DMS79 (cell line): ENCODE data around the gene ARL3.

ENCODE experiments used
- DNase-seq: peaks from one replicate; lab custom pipeline; 2025; lab: John Stamatoyannopoulos, UW

Gene ARL3

DNA sequence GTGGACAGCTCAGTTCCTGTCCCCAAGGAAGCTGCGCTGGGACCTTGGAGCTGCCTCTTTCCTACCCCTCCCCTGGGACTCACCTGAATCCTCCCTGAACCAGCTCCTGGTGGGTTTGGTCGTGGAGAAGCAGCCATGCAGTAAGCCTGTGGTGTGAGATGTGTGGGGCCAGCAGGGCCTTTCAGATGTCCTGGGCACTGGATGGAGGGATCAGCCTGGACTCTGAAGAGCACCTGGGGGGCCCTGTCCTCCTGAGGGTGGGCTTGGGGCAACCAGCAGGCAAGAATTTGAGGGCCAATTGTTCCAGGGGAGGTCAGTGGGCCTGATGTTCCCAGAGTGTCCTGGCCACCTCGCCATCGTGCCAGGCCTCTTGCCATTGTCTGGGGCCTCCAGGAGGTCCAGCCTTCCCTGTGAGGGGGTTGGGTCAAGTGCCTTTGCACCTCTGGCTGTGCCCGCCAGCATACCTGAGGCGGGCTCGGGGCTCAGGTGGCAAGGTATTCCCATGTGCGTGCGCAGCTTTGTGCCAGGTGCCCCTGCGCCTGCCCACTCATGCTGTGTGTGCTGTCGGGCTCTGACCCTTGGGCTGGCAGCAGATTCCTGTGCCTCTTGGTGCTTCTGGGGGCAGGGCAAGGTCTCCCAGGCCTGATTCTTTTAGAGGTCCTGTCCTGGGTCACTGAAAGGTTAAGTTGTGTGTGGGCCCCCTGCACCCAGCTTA, 62.6 kb downstream of the ARL3 start:
- DNase-seq: no peak

DNA sequence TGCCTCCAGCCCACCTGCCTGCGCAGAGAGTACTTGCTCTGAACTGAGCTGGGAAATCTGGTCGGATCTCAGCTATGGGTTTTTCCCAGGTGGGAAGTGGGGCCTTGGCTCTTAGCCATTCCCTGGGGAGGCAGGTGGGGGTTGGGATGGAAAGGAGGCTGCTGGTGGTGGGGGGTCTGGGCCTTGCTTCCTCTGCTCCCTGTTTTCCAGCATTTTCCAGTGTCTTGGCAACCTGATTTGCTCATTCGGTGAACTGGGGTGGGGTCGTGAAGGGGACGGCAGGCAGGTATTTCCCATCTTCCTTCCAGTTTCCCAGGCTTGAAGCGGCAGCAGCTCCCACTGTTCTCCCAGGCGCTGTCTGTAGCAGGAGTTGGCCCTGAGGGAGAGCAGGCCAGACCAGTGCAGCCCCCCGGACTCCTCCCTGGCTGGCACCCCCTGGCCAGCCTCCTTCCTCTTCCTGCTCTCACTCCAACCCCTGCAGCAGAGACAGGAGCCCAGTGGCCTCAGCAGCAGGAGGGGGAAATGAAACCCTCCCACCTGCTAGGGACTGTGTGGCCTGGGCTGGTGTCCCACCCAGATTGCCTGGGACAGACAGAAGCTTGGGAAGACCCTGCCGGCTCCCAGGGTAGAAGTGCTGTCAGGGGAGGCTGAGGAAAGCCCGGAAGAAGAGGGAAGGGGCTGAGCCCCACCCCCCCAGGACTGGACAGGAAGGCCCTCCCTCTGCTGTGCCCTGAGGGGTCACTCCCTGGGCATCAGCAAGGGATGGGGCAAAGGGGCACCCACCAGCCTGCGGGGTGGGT, 63.3 kb downstream of the ARL3 start:
- no peak for DNase-seq

DNA sequence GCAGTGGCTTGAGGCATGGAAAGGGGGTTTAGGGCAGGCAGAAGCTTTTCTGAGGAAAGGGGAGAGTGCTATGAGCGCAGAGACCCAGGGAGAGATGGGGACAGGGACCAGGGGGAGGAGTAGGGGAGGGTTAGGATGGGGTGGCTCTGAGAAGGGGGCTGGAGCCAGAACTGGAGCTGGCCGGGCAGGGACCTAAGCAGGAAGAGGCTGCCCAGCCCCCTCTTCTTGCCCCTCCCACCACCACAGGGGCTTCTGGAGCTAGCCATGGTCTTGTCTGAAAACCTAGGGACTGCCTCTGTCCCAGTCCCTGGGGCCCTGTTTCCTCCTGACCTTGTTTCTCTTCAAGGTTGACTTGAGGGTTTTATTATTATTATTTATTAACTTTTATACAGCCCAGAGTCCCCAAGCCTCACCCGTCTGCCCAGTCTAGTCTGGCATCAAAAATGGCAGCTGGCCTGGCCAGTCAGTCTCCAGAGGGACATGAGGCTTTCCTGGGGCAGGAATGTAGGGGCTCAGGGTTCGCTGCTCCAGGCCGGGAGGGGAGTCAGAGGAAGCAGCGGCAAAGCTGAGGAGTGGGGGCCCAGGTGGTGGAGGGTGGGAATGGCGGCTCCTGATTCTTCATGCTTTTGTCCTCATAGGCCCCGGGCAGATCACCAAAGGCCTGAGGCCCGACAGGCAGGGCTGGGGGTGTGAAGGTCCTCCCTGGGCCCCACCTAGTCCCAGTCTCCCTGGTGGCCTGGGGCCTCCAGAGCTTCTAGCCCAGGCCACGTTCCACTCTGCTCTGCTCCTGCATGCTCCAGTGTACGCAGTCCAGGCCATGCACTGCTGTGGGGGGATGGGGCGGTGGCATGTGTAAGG, 64.2 kb downstream of the ARL3 start:
- DNase-seq: no peak

DNA sequence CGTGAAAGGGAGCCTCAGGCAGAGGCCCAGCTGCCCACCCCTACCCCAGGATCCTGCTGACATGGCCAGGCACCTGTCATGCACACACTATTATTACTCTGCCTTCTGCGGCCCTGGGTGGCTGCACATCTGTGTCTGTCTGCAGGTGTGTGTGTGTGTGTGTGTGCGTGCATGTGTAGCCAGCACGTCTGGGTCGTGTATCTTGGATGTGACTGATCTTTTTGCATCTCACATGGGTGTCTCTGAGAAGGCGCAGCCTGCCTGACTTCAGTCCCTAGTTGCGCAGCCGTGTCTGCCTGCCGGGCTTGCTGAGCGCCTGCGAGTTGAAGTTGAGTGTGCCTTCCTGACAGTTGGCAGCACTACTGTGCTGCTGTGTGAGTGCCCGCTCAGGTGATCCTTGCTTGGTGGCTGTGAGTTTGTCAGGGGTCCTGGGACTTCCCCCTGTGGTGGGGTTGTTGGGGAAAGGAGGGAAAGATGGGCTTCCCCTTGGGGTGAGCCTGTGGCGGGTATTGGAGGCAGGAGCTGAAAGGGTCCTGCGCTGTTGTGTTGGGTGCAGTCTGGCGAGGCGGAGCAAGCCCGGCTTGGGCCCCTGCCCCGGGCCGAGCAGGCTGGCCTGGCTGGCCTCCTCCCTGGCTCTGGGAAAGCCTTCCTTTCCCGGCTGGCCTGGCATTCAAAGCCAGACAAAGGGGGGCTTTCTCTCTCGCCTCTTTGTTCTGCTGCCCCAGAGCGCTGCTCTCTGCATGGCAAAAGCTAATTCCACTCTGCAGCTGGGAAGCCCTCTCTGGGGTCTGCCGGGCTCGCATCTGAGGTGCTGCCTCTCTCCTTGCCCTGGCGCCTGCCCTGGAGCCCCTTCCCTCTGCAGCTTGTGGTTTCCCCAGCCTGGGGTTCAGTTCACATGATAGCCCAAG, 65.1 kb downstream of the ARL3 start:
- no peak for DNase-seq

DNA sequence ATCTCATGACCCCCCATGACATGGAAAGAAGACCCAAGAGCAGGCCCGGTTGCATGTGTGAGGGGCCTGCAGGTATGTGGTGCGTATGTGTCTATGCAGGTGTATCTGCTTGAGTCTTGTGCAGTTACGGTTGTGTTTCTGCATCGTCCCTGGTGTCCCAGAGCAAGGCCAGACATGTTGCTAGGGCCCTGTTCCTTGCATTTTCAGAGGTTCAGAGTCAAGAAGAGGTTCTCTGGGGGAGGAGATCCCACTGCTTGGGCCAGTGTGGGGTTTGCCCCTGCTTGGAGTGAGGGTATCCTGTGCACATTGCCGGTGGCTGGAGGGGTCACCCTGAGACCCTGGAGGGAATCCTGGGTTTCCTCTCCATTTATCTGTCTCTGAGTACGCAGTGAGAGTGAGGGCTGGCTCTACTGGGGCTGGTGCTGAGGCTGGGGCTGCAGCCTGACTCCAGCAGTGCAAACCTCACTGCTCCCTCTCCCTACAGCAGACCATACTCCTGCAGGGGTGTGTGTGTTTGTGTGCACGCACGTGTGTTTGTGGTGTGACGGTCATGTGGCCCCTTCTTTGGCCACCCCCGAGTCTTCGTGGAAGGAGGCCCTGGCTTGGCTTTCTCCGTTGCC, 65.8 kb downstream of the ARL3 start:
- no peak for DNase-seq

DNA sequence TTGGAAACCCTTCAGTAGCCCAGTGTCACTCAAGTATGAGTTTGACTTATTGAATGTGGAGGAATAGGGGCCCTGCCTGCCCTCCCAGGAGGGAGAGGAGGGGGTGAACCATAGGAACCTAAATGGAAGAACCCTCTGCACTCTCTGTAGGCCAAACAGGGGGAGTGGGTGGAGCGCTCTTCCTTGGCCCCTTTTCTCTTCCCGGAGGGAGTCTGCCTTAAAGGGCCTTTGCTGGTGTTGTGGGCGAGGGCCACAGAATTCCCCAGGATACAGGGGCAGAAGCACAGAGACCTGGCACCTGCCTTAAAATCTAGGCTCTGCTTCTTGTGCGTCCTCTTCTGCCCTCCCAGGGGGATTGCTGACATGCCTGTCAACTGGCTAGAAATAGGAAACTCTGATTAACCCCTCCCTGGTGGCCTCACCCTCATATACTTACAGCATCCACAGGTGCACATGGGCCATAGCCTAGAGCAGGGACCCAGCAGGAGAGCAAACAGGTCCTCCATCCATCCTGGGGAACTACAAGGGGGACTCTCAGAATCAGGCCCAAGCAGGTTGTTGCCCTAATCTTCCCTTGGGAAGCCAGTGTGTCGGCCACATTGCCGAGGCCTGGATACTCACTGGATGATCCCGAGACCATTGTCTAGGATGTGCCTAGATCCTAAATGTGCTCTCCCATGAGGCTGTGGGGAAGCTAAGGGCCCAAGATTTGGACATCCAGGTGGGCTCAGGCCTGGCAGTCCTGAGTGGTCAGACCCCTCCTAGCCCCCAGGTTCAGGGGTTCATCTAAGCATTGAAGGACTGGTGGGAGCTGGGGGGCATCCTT, 66.5 kb downstream of the ARL3 start:
- no peak for DNase-seq

DNA sequence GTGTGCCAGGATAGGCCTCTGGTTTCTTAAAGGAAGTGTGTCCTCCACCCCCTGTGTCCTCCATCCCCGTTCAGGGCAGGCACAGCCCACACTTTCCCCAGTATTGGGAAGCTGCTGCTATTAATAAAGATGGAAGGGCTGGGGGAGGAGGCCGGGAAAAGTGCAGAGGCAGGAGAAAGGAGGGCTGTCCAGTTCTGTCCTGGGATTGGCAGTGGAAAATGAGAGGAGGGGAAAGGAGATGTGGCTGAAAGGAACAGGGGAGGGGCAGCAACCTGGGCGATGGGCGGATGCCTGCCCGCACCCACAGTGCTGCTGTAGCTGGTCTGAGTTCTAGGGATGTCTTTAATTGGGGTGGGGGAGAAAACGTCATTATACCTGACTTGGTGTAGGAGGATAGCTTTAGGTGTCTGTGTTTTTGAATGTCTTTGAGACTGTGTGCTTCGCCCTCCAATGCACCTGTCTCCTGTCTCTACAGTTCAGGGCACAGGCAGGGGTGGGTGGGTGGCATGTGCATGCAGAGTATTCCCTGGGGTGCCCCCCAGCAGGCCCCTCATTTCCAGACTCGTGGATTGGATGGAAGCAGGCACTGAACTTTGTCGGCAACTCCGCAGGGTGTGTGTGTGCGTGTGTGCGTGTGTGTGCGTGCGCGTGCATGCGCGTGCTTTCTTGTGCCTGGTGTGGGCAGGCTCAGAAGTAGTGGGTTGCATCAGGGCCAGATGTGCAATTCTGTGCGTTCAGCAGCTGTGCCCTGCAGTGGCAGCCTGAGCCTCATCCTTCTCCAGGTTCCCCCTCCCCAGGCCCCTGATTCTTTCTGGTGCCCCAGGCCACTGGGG, 67.4 kb downstream of the ARL3 start:
- DNase-seq: no peak

DNA sequence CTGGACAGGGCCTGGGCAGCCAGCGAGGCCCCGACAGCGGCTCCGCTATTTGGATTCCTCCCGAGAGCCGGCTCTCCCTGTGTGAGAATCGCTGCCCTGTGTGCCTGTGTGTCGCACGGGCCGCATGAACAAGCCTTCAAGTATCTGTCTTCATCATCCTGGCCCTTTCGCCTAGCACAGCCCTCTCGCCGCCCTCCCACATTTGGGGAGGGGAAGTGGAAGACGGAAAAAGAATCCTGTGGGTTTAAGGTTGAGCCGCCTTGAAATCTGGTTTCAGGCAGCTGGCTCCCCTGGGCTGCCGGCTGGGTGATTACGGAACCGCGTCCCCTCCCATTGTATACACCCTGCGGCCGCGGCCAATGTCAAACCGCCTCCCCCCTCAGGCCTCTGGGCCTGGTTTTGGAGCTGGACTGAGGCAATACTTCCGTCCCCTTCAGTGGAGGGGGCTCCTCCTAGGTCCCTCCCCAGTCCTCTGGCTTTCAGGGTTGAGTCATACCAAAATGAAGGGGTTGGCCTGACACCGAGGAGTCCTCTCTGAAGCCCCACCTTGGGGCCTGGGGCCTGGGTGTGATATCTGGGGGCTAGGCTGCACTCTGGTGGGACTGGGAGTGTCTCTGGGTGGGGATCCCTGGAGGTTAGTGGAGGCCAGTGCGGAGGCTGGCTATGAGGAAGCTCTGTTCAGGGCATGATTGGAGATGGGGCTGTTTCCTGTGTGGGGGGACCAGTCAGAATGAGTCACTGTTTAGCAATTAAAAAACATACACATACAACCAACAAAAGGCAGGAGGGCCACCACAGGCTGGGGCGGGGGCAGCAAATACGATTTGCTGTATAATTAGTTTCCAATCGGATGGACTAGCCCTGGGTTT, 68.2 kb downstream of the ARL3 start:
- no peak for DNase-seq

DNA sequence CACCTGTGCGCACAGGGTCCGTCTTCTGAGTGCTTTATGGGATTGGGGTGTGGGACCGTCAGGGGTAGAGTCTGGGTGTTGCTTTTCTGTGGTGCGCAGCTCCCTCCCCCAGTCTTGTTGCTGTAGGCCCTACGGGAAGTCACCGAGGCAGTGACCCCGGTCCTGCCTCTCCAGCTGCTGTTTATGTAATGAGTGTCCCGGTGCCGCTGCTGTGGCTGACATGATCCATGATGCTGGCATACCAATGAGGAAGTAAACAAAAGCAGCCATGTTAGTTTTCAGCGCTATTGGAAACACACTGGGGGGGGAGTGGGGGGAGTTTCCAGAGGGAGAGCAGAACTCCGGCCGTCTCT, 68.8 kb downstream of the ARL3 start:
- DNase-seq: no peak

DNA sequence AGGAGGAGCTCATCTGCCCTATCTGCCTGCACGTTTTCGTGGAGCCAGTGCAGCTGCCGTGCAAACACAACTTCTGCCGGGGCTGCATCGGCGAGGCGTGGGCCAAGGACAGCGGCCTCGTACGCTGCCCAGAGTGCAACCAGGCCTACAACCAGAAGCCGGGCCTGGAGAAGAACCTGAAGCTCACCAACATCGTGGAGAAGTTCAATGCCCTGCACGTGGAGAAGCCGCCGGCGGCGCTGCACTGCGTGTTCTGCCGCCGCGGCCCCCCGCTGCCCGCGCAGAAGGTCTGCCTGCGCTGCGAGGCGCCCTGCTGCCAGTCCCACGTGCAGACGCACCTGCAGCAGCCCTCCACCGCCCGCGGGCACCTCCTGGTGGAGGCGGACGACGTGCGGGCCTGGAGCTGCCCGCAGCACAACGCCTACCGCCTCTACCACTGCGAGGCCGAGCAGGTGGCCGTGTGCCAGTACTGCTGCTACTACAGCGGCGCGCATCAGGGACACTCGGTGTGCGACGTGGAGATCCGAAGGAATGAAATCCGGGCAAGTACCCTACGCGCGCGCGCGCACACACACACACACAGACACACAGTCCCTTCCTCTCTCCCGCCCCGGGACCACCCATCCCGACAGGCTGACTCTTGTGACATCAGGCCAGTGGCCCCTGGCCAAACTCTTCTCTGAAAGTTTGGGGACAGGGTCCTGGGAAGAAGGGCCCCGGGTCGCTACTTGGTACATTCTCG, 69.4 kb downstream of the ARL3 start:
- DNase-seq: peak; percentile 17

DNA sequence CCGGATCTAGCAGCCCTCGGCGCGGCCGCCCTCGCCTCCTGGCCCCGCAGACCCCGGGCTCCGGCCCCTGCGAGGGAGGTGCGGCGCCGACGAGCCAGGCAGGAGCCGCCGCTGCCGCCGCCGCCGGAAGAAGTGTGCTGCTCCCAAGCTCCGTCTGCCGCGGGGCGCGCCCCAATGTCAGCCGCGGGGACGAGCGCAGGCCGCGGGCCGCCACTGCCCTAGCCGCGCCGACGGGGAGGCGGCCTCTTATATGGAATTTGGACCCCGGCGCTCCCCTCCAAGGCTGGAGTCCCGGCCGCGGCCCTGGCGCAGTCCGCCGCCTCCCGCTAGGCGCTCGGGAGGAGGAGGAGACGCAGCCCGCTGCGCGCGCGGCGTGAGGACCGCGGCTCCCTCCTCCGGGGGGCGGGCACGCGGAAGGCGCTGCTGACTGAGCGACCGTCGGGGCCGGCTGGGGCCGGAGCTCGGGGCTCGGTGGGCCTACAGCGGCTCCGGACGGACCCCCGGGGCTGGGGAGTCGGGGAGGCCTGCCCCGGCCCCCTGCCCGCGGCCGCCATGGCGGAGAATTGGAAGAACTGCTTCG, 70.0 kb downstream of the ARL3 start, which contains the start of gene TRIM8:
Gene TRIM8, plus strand, starts transcription at position 414 of the 580 bp plus-strand sequence. Its CDS starts 139 bp downstream, at position 553.
- DNase-seq: no peak

DNA sequence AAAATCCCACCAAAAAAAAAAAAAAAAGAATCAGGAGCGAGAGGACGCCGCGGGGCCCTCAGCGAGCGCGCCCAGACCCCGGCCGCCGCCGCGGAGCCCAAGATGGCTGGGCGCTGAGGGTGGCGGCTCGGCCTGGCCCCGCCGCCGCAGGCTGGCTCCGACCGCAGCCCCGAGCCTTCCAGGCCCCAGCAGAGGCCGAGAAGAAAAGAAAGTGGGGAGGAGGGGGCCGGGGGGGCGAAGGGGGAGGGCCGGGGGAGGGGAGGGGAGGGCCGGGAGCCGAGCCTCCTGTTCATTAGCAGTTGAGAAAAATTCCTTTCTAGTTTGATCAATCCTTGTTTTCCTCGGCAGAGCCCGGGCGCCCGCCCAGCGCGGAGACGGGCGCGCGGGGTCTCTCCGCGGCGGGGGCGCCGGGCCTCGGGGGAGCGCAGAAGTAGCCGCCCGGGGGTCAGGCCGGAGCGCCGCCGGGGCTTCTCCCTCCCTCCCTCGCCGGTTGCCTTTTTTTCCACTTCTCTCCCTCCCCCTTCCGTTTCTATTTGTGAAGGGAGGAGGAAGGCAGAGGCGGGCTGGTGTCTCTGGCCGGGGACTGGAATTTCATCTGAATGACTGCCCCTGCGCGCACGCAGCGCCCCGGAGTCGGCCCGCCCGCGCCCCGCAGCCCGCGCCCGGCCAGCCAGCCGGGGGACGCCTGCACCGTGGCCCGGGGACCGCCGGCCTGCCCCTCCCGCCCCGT, 70.7 kb downstream of the ARL3 start:
- no peak for DNase-seq

DNA sequence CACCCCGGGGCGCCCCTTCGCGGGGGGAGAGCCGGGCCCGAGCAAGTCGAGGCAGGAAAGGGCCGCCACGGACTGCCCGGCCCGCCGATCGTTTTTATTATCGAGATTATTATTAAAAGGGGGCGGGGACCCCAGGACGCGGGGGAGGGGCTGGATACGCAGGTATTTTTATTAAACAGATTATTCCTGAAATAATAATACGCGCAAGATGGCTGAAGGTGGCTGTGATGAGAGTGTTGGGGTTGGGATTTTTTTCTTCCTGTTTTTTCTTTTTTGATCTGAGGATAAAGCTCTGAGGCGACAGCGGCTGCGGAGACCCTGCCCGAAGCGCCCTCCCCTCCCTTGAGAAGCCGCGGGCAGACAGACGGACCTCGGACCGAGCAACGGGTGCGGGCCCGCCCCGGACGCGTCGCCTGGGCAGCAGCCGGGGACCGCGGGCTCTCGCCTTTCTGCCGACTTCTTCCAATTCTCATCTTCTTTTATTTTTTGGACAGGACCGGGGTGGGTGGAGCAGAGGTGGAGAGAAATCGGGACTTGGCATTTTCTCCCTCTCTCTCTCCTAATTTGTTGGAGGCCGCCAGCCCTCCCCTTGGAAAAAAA, 71.4 kb downstream of the ARL3 start:
- DNase-seq: no peak

DNA sequence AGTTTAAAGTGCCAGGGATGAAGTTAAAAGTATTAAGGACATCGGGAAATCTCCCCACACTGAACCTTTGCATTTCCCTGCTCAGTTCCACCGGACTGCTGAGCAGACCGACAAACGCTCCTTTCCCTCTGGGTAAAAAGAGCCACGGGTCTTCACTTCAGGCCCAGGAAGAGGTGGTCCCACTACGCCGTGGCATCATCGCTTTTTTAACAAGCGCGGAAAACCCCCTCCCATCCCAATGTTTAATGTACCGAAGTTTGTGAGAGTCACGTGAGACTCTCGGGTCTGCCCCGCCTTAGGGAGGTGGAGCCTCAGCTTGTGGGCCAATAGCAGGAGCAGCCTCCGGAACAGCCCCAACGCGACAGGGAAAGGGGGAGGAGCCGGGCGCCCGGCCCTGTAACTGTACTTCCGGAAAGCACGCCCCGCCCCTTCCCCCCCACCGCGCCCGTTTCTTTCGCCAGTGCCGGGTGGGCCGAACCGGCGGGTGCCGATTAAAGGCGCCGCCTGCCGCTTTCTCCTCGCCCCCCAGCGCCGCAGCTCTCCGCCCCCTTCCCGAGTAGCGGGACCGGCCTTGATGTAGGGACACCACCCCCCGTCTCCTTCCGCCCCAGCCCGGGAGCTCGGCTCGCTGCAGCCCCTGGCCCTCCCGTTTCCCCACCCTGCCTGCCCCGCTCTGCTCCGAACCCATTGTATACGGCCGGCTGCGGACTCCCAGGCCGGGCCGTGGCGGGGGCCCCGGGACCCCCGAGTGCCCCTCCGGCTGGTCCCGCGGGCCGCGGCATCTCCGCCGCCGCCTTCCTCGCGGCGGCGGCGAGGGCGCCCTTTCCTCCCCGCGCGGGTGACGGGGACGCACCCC, 72.1 kb downstream of the ARL3 start:
- peak; percentile 86 for DNase-seq

DNA sequence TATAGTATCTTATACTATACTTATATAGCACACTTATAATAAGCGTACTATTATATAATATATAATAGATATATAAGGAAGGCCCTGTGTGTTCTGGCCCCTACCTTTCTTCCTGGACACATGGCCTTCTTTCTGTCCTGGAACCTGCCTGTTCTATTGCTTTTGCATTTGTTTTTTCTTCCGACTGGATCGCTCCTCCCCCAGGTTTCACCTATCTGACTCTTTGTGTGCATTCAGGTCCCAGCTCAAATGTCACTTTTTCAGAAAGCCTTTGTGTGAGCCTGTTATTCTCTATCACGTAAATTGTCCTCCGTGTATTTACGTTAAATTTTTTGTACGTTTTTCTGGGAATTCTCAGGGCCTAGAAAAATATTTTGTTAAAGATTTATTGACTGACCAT, 72.8 kb downstream of the ARL3 start:
- DNase-seq: peak; percentile 49
